ENCODE results near the gene STATH.
A peak's percentile ranks its signal among the peaks of the same experiment; 100 is the strongest.
"Not testable (repeated sequence)": the region's sequence is repeated elsewhere in the genome, so short reads cannot be mapped to it uniquely, and the experiment has no call there.

STATH gene, protein sequence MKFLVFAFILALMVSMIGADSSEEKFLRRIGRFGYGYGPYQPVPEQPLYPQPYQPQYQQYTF

DNA sequence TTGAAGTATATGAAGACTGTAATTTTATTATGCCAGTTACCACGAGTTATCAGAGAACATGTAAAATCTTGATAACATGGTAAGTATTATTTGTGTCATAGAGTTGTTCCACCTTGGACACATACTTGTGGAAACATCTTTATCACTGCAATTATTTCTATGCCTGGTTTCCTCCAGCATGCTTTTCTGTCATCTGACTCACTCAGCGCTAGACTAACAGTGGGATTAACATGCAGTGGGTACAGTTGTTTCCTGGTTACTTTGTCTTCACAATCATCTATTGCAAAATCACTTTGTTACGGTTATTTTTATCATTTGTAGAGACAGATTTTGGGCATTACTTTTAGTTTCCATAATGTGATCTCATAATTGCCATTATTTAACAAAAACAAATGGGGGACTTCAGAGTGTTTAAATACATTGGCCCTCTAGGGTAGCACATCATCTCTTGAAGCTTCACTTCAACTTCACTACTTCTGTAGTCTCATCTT lies at the start of gene STATH:
Gene STATH (plus strand): TSS at position 441 of the 491 bp plus-strand sequence. CDS start 2,472 bp downstream, outside the sequence.
- no peak within 1 kb of the TSS for H3K27ac ChIP-seq
- peak; percentile 8 for DNase-seq (ENCODE audit: low read depth, low spot score)

GRCh38 chr4:69951602-69952001 lies 44.2 kb upstream of the STATH start:
- no peak for DNase-seq (ENCODE audit: low read depth, low spot score)
- no peak overlapping the region for H3K27ac ChIP-seq

GRCh38 chr4:69957209-69957608 lies 38.6 kb upstream of the STATH start:
- DNase-seq (ENCODE audit: low read depth, low spot score) = no peak
- H3K27ac ChIP-seq = no peak overlapping the region

DNA sequence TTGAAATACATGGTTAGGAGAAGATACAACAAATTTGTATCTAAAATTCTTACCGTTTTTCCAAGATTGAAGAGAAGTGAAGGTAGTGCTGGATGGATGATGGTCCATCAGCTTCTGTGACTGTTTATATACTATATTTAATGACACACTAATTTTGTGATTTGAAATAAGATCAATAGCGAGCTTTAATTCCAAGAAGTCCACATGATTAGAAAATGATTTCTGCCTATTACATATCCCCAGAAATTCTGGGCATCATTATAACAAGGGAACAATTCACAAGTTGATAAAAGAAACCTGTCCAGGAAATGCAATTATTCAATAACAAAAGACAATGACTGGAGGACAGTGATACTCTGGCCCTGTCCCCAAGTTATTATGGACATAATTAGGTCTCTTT lies 30.1 kb upstream of the STATH start, which contains the start of gene CSN2:
Gene CSN2 (minus strand): TSS at position 101 of the 400 bp plus-strand sequence. CDS start 4,733 bp downstream, outside the sequence.
- no peak within 1 kb of the TSS for H3K27ac ChIP-seq
- no peak for DNase-seq (ENCODE audit: low read depth, low spot score)

DNA sequence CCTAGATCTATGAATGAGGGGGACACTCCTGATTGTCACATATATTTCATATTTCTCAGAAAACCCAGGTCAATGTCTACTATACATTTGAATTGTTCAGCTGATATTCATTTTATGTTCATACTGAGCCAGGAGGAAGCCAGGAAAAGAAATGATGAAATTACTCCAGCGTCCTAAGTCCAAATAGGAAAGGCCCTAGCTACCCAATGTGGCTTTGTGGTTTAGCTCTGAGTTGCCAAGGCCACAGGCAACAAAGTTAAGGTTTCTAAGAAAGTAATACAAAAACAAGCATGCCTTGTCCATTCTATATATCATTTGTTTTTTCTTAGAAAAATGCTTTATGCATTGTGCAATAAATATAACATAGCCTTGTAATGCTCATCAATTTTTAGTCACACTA lies 25.7 kb upstream of the STATH start:
- H3K27ac ChIP-seq = no peak overlapping the region
- DNase-seq (ENCODE audit: low read depth, low spot score) = no peak

DNA sequence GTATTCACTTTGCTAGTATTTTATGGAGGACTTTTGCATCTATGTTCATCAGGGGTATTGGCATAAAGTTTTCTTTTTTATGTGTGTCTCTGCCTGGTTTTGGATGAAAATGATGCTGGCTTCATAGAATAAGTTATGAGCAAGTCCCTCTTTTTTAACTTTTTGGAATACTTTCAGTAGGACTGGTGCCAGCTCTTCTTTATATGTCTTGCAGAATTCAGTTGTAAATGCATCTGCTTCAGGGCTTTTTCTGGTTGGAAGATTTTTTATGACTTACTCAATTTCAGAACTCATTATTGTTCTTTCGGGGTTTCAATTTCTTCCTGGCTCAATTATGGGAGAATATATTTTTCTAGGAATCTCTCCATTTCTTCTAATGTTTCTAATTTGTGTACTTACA lies 21.1 kb upstream of the STATH start:
- no peak overlapping the region for H3K27ac ChIP-seq
- DNase-seq (ENCODE audit: low read depth, low spot score) = no peak

- DNase-seq (ENCODE audit: low read depth, low spot score) = no peak
- no peak overlapping the region for H3K27ac ChIP-seq
Measured at GRCh38 chr4:69977582-69977981, 18.2 kb upstream of the STATH start.

DNA sequence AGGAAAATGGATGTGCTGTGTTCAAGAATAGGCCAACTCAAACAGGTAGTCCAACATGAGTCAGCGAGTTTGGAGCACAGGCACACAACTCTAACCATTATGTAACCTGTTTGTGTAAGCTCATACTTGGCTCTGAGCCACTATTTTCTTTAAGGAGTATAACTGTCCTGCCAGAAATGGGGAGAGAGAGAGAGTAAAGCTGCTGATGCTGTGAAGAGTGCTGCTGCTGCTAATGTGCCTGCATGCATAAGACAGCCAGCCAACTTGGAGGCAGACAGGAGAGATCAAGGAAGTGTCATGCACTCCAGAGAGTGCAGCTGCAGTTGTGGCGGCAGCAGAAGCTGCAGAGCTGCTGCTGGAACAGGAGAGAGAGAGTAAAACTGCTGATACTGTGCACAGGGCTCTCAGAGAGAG lies 11.7 kb upstream of the STATH start:
- peak; percentile 74 for DNase-seq (ENCODE audit: low read depth, low spot score)
- H3K27ac ChIP-seq = no peak overlapping the region

- no peak overlapping the region for H3K27ac ChIP-seq
- no peak for DNase-seq (ENCODE audit: low read depth, low spot score)
Measured at GRCh38 chr4:69986663-69987062, 9.1 kb upstream of the STATH start.

GRCh38 chr4:69991016-69991415 lies 4.8 kb upstream of the STATH start:
- no peak for DNase-seq (ENCODE audit: low read depth, low spot score)
- no peak overlapping the region for H3K27ac ChIP-seq

DNA sequence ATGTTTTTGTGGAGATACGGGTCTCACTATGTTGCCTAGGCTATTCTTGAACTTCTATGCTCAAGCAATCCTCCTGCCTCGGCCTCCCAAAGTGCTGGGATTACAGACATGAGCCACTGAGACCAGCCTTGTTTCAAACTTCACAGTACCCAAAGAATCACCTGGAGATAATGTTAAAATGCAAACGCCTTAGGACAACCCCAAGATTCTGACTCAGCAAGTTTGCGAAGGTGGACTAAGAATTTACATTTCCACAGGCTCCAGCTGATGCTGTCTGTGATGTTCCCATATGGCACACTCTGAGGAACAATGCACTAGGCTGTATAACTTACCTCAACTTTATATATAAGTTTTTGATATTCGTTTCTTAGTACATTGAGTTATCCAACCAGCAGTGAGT lies 984 bp upstream of the STATH start:
- no peak overlapping the region for H3K27ac ChIP-seq

DNA sequence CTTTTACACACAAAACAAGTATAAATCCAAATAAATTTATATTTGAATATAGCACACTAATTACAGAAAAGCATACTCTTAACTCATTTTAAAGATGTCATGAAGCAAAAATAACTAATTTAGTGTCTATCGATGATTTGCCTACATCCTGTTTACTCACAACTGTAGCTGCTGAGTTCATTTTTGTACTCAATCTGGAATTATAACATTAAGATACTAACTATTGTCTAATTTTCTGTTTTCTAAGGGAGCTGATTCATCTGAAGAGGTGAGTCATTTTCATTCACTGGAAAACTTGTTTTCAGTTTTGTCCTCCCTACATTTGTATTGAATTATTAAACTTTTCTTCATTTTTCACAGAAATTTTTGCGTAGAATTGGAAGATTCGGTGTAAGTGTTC lies 3.7 kb downstream of the STATH start:
- DNase-seq (ENCODE audit: low read depth, low spot score) = no peak
- no peak overlapping the region for H3K27ac ChIP-seq

More for the DNA sequence above, 984 bp upstream of the STATH start:
- DNase-seq (ENCODE audit: low read depth, low spot score) = no peak

GRCh38 chr4:70000711-70001110 lies 4.9 kb downstream of the STATH start:
- no peak for DNase-seq (ENCODE audit: low read depth, low spot score)
- no peak overlapping the region for H3K27ac ChIP-seq

- no peak for DNase-seq (ENCODE audit: low read depth, low spot score)
Measured at GRCh38 chr4:70002507-70002906, 6.7 kb downstream of the STATH start.

GRCh38 chr4:70008771-70009170 lies 13.0 kb downstream of the STATH start:
- H3K27ac ChIP-seq = no peak overlapping the region
- DNase-seq (ENCODE audit: low read depth, low spot score) = no peak

More at GRCh38 chr4:70002507-70002906, 6.7 kb downstream of the STATH start:
- no peak overlapping the region for H3K27ac ChIP-seq

- not testable (repeated sequence) for DNase-seq (ENCODE audit: low read depth, low spot score); H3K27ac ChIP-seq
Measured at GRCh38 chr4:70019006-70019405, 23.2 kb downstream of the STATH start.

- DNase-seq (ENCODE audit: low read depth, low spot score) = no peak
Measured at GRCh38 chr4:70023218-70023617, 27.5 kb downstream of the STATH start.

GRCh38 chr4:70027011-70027410 lies 31.2 kb downstream of the STATH start:
- H3K27ac ChIP-seq = no peak overlapping the region
- no peak for DNase-seq (ENCODE audit: low read depth, low spot score)

More at GRCh38 chr4:70023218-70023617, 27.5 kb downstream of the STATH start:
- H3K27ac ChIP-seq = no peak overlapping the region

DNA sequence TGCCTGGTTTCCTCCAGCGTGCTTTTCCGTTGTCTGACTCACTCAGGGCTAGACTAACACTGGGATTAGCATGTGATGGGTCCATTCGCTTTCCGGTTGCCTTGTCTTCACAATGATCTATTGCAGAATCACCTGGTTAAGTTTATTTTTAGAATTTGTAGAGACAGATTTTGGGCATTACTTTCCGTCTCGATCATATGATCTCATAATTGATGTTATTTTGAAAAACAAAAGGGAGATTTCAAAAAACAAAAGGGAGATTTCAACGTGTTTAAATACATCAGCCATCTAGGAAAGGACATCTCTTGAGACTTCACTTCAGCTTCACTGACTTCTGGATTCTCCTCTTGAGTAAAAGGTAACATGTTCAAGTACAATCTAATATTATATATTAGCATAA lies 32.4 kb downstream of the STATH start, which contains the start of gene HTN3:
Gene HTN3 (plus strand): TSS at position 301 of the 400 bp plus-strand sequence. CDS start 2,282 bp downstream, outside the sequence.
- DNase-seq (ENCODE audit: low read depth, low spot score); H3K27ac ChIP-seq: not testable (repeated sequence)

DNA sequence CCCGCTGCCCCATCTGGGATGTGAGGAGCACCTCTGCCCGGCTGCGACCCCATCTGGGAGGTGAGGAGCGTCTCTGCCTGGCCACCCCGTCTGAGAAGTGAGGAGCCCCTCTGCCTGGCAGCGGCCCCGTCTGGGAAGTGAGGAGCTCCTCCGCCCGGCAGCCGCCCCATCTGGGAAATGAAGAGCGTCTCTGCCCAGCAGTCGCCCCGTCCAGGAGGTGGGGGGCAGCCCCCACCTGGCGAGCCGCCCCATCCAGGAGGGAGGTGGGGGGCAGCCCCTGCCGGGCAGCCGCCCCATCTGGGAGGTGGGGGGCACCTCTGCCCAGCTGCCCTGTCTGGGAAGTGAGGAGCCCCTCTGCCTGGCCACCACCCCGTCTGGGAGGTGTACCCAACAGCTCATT lies 41.8 kb downstream of the STATH start:
- not testable (repeated sequence) for DNase-seq (ENCODE audit: low read depth, low spot score); H3K27ac ChIP-seq

- not testable (repeated sequence) for H3K27ac ChIP-seq; DNase-seq (ENCODE audit: low read depth, low spot score)
Measured at GRCh38 chr4:70039928-70040327, 44.2 kb downstream of the STATH start.

GRCh38 chr4:70041652-70042286 lies 46.0 kb downstream of the STATH start:
- no peak overlapping the region for H3K27ac ChIP-seq
- no peak for DNase-seq (ENCODE audit: low read depth, low spot score)

All from epithelial cell of prostate (primary cell).